ENCODE measurements around the gene CASQ2. TPM values are rescaled to one million over a fixed set of nuclear protein-coding genes. Genes with fewer than 3 reads are reported as not detected.
A peak's percentile ranks its signal among the peaks of the same experiment; 100 is the strongest.

CASQ2 gene
- total RNA-seq, 1 experiment from 2014 or later, result 0.42 TPM

DNA sequence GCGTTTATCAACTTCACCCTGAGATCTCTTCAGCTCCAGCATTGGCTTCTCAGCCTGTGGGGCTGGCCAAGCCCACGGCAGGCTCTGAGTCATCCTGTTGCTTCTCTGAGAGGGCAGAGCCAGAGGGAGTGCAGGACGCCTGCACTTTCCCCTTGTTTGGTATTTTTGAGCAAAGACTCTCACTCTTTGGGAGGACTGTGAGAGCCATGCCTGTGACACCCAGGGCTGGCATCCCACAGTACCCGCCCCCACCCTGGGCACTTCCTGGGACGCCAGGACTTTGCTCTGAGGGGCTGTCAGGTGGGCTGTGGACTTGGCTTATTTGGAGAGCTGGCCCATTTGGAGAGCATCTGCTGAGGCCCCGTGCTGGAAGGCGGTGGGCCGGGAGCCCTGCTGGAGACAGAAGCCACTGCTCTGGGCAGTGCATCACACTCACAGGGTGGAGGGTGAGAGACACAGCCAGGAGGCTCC is 89.3 kb downstream of the CASQ2 start:
- no peak for DNase-seq (ENCODE audit: low read depth, low spot score)
- in situ Hi-C loops (cut with HindIII; ENCODE audit: low pct_unique_long_range_greater_than_20kb, low sequenced_read_pairs), result no loop called here

DNA sequence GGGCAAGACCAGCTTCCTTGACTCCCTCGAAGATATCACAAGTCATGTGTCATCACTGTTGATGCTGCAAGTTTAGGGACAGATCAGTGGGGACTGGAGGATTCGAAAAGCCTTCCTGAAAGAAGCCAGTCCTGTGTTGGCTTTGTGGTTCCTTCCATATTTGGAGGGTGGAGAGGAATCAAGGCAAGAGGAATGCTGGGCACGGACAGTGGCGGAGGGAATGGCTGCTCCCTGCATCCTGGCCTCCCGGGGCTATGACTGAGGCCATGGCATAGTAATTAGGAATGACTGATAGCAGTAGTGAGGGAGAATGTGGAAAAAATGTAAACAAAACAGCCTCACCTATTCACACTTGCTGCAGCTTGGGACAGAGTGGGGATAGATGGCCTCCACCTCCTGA is 90.4 kb downstream of the CASQ2 start:
- DNase-seq (ENCODE audit: low read depth, low spot score), result no peak
- in situ Hi-C loops (cut with HindIII; ENCODE audit: low pct_unique_long_range_greater_than_20kb, low sequenced_read_pairs), result no loop called here

DNA sequence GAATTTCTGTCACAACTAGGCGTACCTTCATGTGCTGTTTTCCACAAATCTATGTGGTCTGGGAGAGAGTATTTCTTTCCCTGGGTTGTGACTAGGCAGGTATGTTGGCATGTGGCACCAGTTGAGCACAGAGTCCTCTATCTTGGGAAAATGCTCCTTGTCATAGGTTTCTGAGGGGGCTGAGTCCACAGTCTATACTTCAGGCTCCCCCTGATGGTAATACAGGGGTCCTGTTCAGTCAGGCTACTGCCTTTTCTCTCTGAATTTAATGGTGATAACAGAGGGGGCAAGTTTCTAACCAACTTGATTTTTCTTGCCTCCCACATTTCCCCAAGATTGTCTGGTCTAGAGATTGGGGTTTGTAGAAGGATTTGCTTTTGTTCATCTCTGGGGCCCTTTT is 90.9 kb downstream of the CASQ2 start:
- in situ Hi-C loops (cut with HindIII; ENCODE audit: low pct_unique_long_range_greater_than_20kb, low sequenced_read_pairs), result no loop called here
- no peak for DNase-seq (ENCODE audit: low read depth, low spot score)

DNA sequence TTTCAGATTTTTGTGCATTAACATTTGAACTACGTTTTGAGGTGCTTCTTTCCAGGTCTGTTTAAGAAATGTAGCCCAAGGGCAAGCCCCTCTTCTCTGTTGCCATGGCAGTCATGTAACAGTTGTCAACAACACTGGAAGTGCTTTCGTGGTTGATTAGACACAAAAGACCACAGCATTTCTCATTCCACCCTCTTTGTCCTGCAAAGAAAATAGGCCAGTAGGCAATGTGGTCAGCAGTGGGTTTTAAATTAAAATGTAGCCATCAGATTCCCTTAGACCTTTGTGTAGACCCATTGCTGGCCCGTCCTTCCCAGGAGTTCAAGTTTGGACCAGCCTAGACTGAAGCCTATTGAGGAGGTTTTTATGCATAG is 91.3 kb downstream of the CASQ2 start:
- no peak for DNase-seq (ENCODE audit: low read depth, low spot score)
- in situ Hi-C loops (cut with HindIII; ENCODE audit: low pct_unique_long_range_greater_than_20kb, low sequenced_read_pairs), result no loop called here

DNA sequence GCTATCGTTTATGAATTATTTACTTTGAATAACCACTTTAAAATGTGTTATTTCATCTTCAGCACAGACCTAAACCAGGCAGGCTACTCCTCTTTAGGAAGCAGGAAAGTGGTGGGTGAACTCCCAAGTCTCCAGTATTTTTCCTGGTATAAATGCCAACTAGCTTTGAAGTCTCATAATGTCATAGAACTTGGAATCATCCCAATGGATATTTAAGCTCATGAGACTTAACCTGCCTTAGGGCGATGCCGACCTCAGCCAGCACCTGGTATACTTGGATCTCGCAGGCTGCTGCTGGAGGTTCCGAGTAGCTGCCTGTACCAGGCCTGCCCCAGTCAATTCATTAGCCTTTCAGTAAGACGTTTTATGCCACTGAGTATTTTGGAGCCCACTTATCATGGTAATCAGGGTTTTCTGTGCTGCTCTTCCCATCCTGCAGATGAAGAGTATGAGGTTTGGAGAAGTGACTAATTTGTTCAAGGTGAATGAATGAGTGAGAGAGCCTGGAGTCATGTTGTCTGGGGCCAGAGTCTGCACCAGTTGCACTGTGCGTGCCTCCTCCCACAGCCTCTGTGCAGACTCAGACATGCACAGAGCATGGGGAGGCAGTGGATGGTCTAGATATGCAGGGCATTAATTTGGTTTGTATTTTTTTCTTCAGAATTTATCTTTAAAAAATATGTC is 91.9 kb downstream of the CASQ2 start:
- DNase-seq (ENCODE audit: low read depth, low spot score), result peak; percentile 34

DNA sequence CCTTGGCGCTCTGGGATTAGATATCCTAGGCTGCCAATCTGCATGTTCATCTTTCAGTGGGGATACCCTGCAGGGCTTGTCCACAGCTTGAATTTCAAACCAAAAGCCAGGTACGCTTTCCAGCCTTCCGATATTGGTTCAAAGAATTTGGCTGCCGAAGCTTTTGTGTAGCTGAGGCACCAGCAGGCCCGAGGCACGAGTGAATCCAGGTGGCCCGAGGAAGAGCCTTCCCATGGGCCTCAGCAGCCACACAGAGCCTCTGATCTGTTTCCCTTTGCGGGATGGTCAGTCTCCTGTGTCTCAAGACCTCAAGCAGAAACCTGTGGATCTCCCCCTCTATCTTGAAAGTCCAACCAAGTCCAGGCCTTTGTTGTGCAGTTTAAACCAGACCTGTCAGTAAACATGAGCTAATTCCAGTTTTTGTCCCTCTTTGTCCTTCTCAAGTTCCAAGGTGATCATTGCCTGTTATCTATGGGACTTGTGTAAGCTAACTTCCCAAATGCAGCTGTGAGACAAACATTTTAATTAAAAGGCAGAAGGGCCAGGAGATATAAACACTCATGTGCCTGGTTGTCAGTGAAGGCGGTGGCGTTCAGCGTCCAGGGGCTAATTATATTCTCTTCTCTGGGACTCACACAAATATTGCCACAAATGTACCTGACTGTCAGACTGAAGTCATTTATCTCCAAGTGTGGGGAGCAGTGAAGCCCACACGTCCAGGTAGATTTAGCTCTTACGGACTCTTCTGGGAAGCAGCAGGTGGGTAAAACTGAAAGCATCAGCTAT is 96.1 kb downstream of the CASQ2 start:
- in situ Hi-C loops (cut with HindIII; ENCODE audit: low pct_unique_long_range_greater_than_20kb, low sequenced_read_pairs), result no loop called here
- DNase-seq (ENCODE audit: low read depth, low spot score), result no peak

More for the DNA sequence above, 91.9 kb downstream of the CASQ2 start:
- in situ Hi-C loops (cut with HindIII; ENCODE audit: low pct_unique_long_range_greater_than_20kb, low sequenced_read_pairs), result no loop called here

DNA sequence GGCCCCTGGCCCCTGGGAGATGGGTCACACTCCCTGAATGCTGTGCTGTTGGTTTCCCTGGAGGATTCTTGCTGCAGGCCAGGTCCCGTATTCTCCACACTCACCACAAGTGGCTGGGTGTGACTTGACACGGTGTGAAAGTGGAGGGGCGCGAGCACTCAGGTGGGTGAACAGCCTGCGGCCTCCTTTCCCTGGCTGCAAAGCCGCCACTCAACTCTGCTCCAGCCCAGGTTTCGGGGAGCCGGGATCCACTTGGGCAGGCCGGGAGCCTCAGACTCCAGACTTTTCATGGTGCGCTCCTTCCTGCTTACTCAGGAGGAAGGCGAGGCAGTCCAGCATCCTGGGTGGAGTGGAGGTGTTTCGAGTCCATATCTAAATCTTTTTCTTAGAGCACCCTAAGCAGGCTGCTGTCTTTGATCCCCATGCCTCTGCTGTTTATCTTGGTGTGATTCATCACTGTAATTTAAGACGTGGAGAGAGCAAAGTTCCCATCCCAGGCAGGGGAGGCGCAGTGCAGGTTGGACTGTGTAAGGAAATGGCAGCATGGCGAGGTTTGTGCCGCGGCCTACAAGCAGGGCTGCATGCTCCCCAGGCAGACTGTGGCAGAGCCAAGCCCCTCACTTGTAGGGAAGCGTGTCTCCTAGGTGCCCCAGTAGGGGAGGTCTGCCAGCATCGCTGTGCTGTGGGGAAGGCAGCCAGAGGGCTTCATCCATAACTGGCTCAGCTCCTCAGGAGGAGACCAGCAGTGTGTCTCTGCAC is 97.2 kb downstream of the CASQ2 start:
- no peak for DNase-seq (ENCODE audit: low read depth, low spot score)
- in situ Hi-C loops (cut with HindIII; ENCODE audit: low pct_unique_long_range_greater_than_20kb, low sequenced_read_pairs), result no loop called here

DNA sequence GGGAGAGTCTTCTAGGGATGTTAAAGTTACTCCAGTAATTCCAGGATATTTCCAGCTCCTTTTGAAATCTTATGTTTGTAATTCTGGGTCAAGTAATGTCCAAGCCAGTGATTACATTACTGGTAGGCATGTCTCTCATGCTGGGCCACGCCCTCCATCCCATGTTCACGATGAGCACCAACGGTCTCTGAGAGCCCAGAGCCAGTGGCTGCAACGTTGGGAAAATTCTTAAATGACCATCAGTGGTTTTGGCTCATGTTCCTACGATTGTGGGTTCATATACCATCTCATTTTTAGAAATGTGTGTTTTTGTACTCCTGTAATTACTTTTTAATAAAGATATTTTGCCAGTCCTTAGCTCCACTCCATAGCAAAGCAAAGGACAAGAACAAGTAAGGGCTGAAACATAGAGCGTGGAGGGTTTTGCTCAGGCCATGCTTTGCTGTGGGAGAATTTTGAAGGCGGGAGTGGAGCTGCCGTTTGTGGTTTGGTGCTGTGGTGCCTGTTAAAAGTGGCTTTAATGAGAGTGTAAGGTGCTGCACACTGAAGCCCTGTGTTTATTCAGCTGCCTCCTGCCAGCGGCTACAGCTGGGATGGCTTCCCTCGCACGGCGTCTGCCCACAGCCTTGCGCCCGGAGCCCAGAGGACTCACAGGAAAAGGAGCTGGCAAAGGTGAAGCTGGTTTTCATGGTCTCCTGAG is 97.9 kb downstream of the CASQ2 start:
- in situ Hi-C loops (cut with HindIII; ENCODE audit: low pct_unique_long_range_greater_than_20kb, low sequenced_read_pairs), result no loop called here
- no peak for DNase-seq (ENCODE audit: low read depth, low spot score)

DNA sequence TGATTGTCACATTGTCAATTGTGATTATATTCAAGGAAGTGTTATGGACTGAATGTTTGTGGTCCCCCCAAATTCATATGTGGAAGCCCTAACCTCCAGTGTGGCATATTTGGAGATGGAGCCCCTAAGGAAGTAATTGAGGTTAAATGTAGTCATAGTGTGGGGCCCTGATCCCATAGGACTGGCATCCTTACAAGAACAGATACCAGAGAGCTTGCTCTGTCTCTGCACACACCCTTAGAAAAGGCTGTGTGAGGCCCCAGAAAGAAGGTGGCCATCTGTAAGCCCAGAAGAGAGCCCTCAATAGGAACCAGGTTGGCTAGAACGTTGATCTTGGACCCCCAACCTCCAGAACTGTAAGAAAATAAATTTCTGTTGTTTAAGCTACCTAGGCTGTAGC is 98.6 kb downstream of the CASQ2 start:
- no peak for DNase-seq (ENCODE audit: low read depth, low spot score)
- in situ Hi-C loops (cut with HindIII; ENCODE audit: low pct_unique_long_range_greater_than_20kb, low sequenced_read_pairs), result no loop called here

DNA sequence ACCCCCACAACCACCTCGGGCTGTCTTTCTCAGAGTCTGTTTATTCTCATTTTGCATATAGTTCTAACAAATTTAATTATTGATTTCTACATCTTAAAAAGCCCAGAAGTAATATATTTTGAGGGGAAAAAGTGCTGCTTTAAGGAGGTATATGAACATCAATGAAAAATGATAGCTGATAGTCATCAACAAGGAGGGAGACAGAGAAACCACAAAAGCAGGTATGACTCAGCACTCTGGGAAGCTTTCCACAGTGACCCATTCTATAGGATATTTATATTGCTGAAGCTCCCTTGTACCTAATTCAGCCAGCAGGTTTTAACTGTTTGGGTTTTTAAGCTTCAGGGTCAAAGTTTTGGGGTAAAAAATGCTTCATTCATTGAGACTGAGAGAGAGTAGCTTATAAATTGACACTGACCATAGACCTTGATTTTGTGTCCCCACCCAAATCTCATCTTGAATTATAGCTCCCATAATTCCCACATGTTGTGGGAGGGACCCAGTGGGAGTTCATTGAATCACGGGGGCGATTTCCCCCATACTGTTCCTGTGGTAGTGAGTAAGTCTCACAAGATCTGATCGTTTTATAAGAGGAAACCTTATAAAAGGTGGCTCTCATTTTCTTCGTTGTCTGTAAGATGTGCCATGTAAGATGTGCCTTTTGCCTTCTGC is 99.4 kb downstream of the CASQ2 start:
- in situ Hi-C loops (cut with HindIII; ENCODE audit: low pct_unique_long_range_greater_than_20kb, low sequenced_read_pairs), result no loop called here
- DNase-seq (ENCODE audit: low read depth, low spot score), result no peak

DNA sequence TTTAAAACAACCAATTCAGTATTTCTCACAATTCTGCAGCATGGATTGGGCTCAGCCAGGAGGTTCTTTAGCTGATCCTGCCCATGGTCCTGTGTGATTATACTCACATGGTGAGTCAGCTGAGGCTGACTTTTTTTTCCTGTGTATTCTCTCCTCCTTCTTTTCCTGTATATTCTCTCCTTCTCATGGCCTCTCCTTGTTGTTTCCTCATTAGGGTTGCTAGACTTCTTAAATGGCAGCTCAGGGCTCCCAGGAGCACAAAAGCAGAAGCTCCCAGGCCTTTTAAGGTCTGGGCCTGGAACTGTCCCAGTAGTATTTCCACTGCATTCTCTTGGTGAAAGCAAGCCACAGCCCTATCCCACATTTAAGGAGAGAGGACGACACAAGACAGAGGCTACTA is 99.9 kb downstream of the CASQ2 start:
- DNase-seq (ENCODE audit: low read depth, low spot score), result no peak
- in situ Hi-C loops (cut with HindIII; ENCODE audit: low pct_unique_long_range_greater_than_20kb, low sequenced_read_pairs), result no loop called here

DNA sequence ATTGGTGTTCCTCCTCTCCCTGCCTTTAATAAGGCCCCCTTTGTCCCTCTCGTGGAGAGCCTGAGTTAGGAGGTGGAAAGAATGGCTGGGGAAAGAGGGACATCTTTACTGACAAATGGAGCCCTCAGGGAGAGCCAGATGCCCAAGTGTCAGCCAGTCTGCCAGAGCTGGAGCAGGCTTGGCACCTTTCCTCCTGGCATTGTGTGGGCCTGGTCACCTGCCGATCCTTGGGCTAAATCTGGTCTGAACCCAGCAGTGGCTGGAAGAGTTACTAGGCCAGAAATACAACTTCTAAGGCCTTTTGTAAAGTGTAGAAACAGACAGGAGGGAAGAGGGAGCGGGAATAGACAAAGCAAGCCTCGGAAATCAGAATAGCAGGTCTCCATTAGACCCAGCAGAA is 101.8 kb downstream of the CASQ2 start:
- DNase-seq (ENCODE audit: low read depth, low spot score), result no peak

DNA sequence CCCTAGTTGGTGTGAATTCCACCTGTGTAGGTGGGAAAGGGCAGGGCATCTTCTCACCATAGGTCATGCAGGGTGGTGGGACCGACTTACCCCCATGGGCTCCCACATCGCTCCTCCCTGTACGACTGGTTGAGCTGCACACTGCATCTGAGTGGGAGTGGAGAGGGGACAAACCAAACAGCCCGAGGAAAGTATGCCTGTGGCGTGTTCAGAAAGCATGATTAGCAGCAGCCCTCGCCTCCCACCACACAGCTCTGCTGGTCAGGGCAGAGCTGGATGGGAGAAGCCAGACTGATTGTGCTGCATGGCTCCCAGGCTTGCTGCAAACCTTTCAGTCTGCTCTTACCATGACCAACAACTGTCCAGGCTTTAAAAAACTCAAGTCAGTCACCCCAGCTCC is 102.3 kb downstream of the CASQ2 start:
- in situ Hi-C loops (cut with HindIII; ENCODE audit: low pct_unique_long_range_greater_than_20kb, low sequenced_read_pairs), result no loop called here

More for the DNA sequence above, 101.8 kb downstream of the CASQ2 start:
- in situ Hi-C loops (cut with HindIII; ENCODE audit: low pct_unique_long_range_greater_than_20kb, low sequenced_read_pairs), result no loop called here

DNA sequence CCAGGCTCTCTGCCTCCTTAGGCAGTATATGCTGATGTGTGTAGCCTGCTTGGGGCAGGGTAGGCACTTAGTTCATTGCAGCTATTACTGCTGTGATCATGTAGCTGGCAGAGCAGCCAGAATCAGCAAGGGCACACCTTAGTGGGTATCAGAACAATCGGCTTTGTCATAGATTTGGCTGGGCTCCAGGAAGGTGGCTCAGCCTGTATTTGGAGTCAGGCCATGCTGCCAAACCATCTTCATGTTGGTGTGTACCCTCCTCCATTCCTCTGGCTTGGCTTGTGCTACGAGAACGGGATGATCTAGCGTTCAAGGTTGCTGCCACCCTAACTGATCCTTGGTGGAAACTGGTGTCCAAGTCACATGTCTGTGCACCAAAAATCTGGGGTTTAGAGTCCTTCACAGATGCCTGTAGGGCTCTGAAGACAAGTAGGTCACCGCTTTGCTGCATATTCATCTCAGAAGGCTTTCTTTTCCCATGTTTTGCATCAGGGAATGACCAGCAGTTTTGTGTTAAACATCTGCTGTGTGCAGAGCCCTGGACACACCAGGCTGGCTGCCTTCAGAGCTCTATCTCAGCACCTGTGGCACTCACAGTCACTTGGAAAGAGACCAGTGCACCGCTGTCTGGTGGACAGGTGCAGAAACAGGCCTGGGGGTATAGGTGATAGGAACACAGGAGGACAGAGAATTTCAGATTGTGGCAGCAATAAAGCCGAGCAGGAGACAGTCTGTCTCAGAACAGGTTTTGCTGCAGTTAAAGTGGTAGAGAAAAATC is 103.0 kb downstream of the CASQ2 start:
- no peak for DNase-seq (ENCODE audit: low read depth, low spot score)
- in situ Hi-C loops (cut with HindIII; ENCODE audit: low pct_unique_long_range_greater_than_20kb, low sequenced_read_pairs), result no loop called here

More for the DNA sequence above, 102.3 kb downstream of the CASQ2 start:
- no peak for DNase-seq (ENCODE audit: low read depth, low spot score)

DNA sequence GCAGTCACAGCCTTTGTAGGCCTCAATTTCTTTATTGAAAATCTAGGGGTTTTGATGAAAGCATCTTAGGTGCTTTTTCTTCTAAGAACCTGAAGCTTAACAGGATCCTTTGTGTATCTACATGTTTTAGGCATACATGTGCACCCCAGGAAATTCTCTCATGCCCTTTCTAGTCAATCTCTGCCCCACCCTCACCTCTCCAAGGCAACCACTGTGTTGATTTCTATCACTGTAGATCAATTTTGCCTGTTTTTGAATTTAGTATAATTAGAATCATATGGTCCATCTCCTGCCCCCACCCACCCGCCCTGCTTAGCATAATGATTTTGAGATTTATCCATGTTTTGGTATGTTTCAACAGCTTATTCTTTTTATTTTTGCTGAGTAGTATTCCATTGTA is 107.4 kb downstream of the CASQ2 start:
- in situ Hi-C loops (cut with HindIII; ENCODE audit: low pct_unique_long_range_greater_than_20kb, low sequenced_read_pairs), result no loop called here
- DNase-seq (ENCODE audit: low read depth, low spot score), result no peak

DNA sequence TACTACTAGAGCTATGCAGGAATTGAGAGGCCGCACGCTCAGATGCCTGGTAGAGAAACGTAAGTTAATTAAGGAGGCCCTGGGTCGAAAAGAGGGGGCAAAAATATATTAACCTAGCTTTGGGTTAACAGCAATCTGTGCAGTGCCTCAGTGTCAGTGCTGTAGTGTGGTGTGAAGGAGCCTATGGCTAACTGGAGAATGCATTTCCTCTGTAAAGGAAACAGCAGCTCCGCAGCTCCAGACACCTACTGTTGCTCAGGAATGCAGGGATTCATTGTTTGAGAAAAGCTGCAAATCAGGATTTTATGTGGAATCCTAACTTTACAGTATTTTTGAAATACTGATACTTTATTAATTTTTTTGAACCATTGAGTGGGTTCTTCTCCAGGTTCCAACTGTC is 108.4 kb downstream of the CASQ2 start:
- DNase-seq (ENCODE audit: low read depth, low spot score), result no peak
- in situ Hi-C loops (cut with HindIII; ENCODE audit: low pct_unique_long_range_greater_than_20kb, low sequenced_read_pairs), result no loop called here

DNA sequence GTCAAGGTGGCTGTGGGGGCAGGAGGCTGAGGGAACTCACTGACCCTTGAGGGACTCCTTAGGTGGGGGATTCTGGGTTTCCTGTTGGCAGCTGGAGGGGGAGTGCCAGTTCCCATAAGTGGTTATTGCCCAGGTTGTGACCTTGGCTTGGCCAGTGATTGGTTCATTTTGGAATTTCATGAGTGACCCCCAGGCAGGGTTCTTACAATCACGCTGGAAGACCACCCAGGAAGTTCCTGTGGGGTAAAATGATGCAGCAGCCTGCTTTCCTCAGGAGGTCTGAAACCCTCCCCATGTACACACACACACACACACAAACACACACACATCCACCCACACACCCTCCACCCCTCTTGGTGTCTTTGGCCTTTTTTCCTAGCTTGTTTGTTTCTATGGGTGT is 109.9 kb downstream of the CASQ2 start:
- no peak for DNase-seq (ENCODE audit: low read depth, low spot score)
- in situ Hi-C loops (cut with HindIII; ENCODE audit: low pct_unique_long_range_greater_than_20kb, low sequenced_read_pairs), result no loop called here

Data from SK-MEL-5 (cell line).